Vagina (tissue), 2 donors: ENCODE measurements around the gene RHBDL3. TPM values are rescaled to one million over a fixed set of nuclear protein-coding genes. Genes with fewer than 3 reads are reported as not detected.
"Not testable (repeated sequence)": the region's sequence is repeated elsewhere in the genome, so short reads cannot be mapped to it uniquely, and the experiment has no call there.

Experiments
- DNase-seq, 2 donors: peaks; one replicate each; pipeline ENCODE4 v3.0.0-alpha.2; 2017; ENCODE audit errors: extremely low spot score in 2 of 2
- H3K27ac ChIP-seq: fragments of 200-600 bp; sonication (generic); one replicate; pipeline ENCODE4 v1.5.1; 2019
- H3K27me3 ChIP-seq: fragments of 200-600 bp; sonication (generic); one replicate; pipeline ENCODE4 v1.5.1; 2019
- H3K36me3 ChIP-seq, 2 donors: fragments of 200-600 bp; sonication (generic); one replicate each; pipeline ENCODE4 v1.5.1; 2017 to 2019
- H3K4me1 ChIP-seq: fragments of 200-600 bp; sonication (generic); one replicate; pipeline ENCODE4 v1.5.1; 2019
- H3K4me3 ChIP-seq, 2 donors: fragments of 200-600 bp; sonication (generic); 1 replicate in 1 of 2; 2 replicates in 1 of 2; pipeline ENCODE4 v1.5.1; 2016 to 2019
- H3K9me3 ChIP-seq: fragments of 200-600 bp; sonication (generic); one replicate; pipeline ENCODE4 v1.5.1; 2019
- POLR2A ChIP-seq, 2 donors: fragments of 450-650 bp; IDR thresholded peaks; one replicate each; pipeline ENCODE4 v1.6.1; 2017; ENCODE audit warnings: antibody characterized with exemption in 2 of 2, mild to moderate bottlenecking in 2 of 2, moderate library complexity in 2 of 2
- POLR2AphosphoS5 ChIP-seq, 2 donors: sonication (generic); formaldehyde crosslinking; IDR thresholded peaks; one replicate each; pipeline ENCODE4 v1.9.0; 2017; ENCODE audit warnings: antibody characterized with exemption in 2 of 2, mild to moderate bottlenecking in 2 of 2, low read depth in 1 of 2; ENCODE audit not compliant: insufficient read depth in 1 of 2
- intact Hi-C: fragments of 100-400 bp; cut with DNase I; formaldehyde crosslinking; loops from one replicate; pipeline ENCODE4 v1.15.1; 2023
- total RNA-seq: library from RNA; depleted of rRNA; stranded (reverse); fragments of >200 nt; gene quantifications from one replicate; pipeline ENCODE4 v1.2.3, GENCODE V29; 2016
- TF ChIP-seq, protein P1 (sequence below), 3 experiments: fragments of 450-650 bp in 2 of 3; fragments of 200-600 bp in 1 of 3; sonication (generic) in 1 of 3; IDR thresholded peaks; one replicate each; pipeline ENCODE4 v1.5.1; 2017 to 2019; ENCODE audit warnings: antibody characterized with exemption in 3 of 3, mild to moderate bottlenecking in 2 of 3, moderate library complexity in 2 of 3

RHBDL3 gene
- total RNA-seq, 1 donor from 2014 or later: 1.7 TPM

DNA sequence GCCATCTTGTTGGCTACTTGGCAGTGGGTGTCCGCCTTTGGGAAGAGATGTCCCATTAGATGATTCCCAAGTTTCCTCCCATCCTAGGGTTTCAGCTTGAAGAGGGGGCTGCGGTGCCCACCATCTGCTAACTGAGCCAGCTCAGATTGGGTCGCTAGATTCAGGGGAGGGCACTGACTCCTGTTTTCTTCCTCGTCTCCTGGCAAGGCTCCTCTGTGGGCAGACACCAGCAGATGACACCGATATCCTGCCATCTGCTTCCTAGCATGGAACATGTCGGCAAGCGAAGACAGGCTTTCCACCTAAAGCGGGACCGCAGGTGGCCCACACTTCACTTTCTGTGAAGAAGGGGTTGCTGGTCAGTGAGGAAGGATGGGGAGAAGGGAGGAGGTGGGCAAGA is 49.0 kb downstream of the RHBDL3 start:
- no peak for TF ChIP-seq POLR2AphosphoS5 (IDR thresholded peaks at IDR 0.05; ENCODE audit: insufficient read depth in 1 of 2, low read depth in 1 of 2)
- no peaks in the 10 kb centered on the region for H3K9me3 ChIP-seq
- no peak overlapping the region for H3K4me3 ChIP-seq
- H3K27ac ChIP-seq: no peak overlapping the region
- no peaks in the 10 kb centered on the region for H3K27me3 ChIP-seq
- H3K4me1 ChIP-seq: no peaks in the 10 kb centered on the region
- intact Hi-C loops: no loop called here
- DNase-seq: no peak
- no peaks in the 10 kb centered on the region for H3K36me3 ChIP-seq

DNA sequence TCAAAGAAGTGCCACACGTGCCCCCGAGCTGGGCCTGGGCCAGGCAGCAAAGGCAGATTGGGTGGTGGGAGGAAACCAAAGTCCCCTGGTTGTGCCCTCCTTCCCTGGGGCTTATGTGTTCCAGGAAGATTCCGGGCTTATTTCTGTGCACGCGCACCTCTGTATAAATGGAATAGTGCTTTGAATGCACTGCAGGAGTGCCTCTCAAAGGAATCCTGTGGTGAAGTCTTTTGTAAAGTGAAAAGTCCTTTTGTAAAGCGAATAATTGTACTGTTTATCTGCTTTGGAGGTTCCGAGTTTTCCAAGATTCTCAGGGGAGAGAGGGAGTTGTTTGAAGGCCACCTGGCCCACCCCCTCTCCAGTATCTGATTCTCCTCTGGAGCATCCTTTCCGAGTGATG is 49.5 kb downstream of the RHBDL3 start:
- Histone ChIP-seq H3K4me1 (no peaks in the 10 kb centered on the region), H3K36me3 (no peaks in the 10 kb centered on the region), H3K4me3 (no peak overlapping the region), H3K9me3 (no peaks in the 10 kb centered on the region), H3K27me3 (no peaks in the 10 kb centered on the region), H3K27ac (no peak overlapping the region)
- intact Hi-C loops: no loop called here
- TF ChIP-seq POLR2AphosphoS5 (IDR thresholded peaks at IDR 0.05; ENCODE audit: insufficient read depth in 1 of 2, low read depth in 1 of 2) (no peak), POLR2A (IDR thresholded peaks at IDR 0.05) (no peak)
- TF ChIP-seq, protein P1, sequence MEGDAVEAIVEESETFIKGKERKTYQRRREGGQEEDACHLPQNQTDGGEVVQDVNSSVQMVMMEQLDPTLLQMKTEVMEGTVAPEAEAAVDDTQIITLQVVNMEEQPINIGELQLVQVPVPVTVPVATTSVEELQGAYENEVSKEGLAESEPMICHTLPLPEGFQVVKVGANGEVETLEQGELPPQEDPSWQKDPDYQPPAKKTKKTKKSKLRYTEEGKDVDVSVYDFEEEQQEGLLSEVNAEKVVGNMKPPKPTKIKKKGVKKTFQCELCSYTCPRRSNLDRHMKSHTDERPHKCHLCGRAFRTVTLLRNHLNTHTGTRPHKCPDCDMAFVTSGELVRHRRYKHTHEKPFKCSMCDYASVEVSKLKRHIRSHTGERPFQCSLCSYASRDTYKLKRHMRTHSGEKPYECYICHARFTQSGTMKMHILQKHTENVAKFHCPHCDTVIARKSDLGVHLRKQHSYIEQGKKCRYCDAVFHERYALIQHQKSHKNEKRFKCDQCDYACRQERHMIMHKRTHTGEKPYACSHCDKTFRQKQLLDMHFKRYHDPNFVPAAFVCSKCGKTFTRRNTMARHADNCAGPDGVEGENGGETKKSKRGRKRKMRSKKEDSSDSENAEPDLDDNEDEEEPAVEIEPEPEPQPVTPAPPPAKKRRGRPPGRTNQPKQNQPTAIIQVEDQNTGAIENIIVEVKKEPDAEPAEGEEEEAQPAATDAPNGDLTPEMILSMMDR (IDR thresholded peaks at IDR 0.05): no peak
- no peak for DNase-seq

DNA sequence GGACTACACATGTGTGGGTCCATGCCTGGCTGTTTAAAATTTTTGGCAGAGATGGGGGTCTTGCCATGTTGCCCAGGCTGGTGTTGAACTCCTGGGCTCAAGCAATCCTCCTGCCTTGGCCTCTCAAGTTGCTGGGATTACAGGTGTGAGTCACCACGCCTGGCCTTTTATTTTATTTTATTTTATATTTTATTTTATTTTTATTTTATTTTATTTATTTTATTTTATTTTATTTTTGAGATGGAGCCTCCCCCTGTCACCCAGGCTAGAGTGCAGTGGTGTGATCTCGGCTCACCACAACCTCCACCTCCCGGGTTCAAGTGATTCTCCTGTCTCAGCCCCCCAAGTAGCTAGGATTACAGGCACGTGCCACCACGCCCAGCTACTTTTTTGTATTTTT is 51.0 kb downstream of the RHBDL3 start:
- H3K4me1 ChIP-seq, H3K9me3 ChIP-seq, H3K27ac ChIP-seq, H3K36me3 ChIP-seq, H3K27me3 ChIP-seq, intact Hi-C loops, H3K4me3 ChIP-seq, DNase-seq: not testable (repeated sequence)

DNA sequence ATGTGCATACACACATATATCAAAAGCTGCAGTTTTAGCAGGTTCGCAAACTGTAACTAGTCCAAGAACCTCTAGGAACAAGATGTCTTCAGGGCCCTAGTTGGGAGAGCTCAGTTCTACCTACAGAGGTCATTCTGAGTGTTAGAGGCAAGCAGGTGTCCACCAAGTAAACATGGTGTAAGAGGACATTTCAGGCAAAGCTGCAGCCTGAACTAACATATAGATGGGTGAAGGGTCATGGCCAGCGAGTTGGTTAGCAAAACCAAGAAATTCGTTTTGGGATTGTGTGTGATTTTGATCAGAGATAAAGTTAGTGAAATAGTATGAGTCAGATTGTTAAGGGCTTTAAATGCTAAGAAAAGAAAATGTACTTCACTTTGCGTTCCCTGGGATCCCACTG is 51.7 kb downstream of the RHBDL3 start:
- H3K4me3 ChIP-seq: no peak overlapping the region
- intact Hi-C loops: no loop called here
- no peaks in the 10 kb centered on the region for H3K27me3 ChIP-seq
- TF ChIP-seq POLR2A (IDR thresholded peaks at IDR 0.05) (no peak), POLR2AphosphoS5 (IDR thresholded peaks at IDR 0.05; ENCODE audit: insufficient read depth in 1 of 2, low read depth in 1 of 2) (no peak)
- TF ChIP-seq, protein P1 (IDR thresholded peaks at IDR 0.05): no peak
- DNase-seq: no peak
- H3K4me1 ChIP-seq: no peaks in the 10 kb centered on the region
- H3K36me3 ChIP-seq: no peaks in the 10 kb centered on the region
- H3K9me3 ChIP-seq: no peaks in the 10 kb centered on the region
- no peak overlapping the region for H3K27ac ChIP-seq

DNA sequence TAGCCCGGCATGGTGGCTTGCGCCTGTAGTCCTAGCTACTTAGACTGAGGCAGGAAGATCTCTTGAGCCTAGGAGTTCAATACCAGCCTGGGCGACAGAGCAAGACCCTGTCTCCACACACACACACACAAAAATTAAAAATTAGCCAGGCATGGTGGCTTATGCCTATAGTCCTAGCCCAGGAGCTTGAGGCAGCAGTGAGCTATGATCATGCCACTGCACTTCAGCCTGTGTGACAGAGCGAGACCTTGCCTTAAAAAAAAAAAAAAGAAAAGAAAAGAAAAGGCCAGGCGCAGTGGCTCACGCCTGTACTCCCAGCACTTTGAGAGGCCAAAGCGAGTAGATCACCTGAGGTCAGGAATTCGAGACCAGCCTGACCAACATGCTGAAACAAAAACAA is 52.4 kb downstream of the RHBDL3 start:
- H3K36me3 ChIP-seq: no peaks in the 10 kb centered on the region
- no peak overlapping the region for H3K4me3 ChIP-seq
- no peaks in the 10 kb centered on the region for H3K9me3 ChIP-seq
- H3K4me1 ChIP-seq: no peaks in the 10 kb centered on the region
- DNase-seq: no peak
- no peak overlapping the region for H3K27ac ChIP-seq
- intact Hi-C loops: no loop called here
- H3K27me3 ChIP-seq: no peaks in the 10 kb centered on the region
- TF ChIP-seq POLR2AphosphoS5 (IDR thresholded peaks at IDR 0.05; ENCODE audit: insufficient read depth in 1 of 2, low read depth in 1 of 2) (no peak), POLR2A (IDR thresholded peaks at IDR 0.05) (no peak)
- TF ChIP-seq, protein P1 (IDR thresholded peaks at IDR 0.05): no peak

DNA sequence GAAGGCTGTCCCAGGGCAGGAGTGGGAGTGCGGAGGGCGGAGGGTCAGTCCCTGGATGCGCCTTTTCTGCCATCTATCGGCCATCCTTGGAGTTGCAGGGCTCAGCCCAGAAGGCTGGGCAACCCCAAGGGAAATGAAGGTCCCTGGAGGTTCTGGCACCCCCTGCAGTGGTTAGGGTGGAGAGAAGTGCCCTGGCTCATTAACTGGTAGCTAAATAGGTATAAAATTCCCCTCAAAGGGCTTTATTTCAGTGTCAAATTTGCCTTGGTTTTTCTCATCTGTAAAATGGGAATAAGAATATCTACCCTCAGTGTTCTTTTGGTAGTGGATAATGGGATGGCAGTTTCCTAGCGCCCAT is 53.9 kb downstream of the RHBDL3 start:
- H3K27me3 ChIP-seq: no peaks in the 10 kb centered on the region
- no peak overlapping the region for H3K27ac ChIP-seq
- H3K36me3 ChIP-seq: no peaks in the 10 kb centered on the region
- no peak for DNase-seq
- no peaks in the 10 kb centered on the region for H3K9me3 ChIP-seq
- intact Hi-C loops: no loop called here
- no peak overlapping the region for H3K4me3 ChIP-seq
- H3K4me1 ChIP-seq: peaks cover 9% of the 10 kb centered on the region
- TF ChIP-seq, protein P1 (IDR thresholded peaks at IDR 0.05): peak; percentile 88 to 91 (median 91)
- TF ChIP-seq POLR2AphosphoS5 (IDR thresholded peaks at IDR 0.05; ENCODE audit: insufficient read depth in 1 of 2, low read depth in 1 of 2): no peak

DNA sequence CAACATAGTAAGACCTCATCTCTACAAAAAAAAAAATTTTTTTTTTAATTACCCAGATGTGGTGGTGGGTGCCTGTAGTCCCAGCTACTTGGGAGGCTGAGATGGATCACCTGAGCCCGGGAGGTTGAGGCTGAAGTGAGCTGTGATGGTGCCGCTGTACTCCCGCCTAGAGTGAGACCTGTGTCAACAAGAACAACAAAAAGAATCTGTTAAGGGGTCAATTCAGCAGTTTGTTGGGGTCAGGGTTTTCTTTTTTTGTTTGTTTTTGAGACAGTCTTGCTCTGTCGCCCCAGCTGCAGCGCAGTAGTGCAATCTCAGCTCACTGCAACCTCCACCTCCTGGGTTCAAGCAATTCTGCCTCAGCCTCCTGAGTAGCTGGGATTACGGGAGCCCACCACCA is 54.4 kb downstream of the RHBDL3 start:
- H3K36me3 ChIP-seq, H3K4me1 ChIP-seq, H3K4me3 ChIP-seq, H3K27ac ChIP-seq, H3K9me3 ChIP-seq, H3K27me3 ChIP-seq, DNase-seq: not testable (repeated sequence)
- intact Hi-C loops: loop anchor here (5.0 kb wide), 1 partner anchor 63 kb away; no protein-coding TSS in a partner anchor
